H1 (cell line): ENCODE measurements around the gene TMPRSS4. TPM values are rescaled to one million over a fixed set of nuclear protein-coding genes. Genes with fewer than 3 reads are reported as not detected.

Experiments used
- ASH2L ChIP-seq: fragments of 200-600, 300-600 bp; sonication (generic); IDR thresholded peaks from one replicate; pipeline ENCODE4 v1.7.1; 2017; ENCODE audit warnings: low read length
- BCL11A ChIP-seq, 2 experiments: IDR thresholded peaks; one replicate each; pipeline ENCODE4 v1.6.1; 2011; ENCODE audit warnings: low read depth in 2 of 2, low read length in 2 of 2, mild to moderate bottlenecking in 2 of 2
- CBX5 ChIP-seq: fragments of 300-800, 300-1000 bp; sonication (generic); IDR thresholded peaks from 2 replicates; pipeline ENCODE4 v1.7.1; 2016; ENCODE audit warnings: antibody characterized with exemption, low read length, low read depth
- KDM4A ChIP-seq: IDR thresholded peaks from one replicate; pipeline ENCODE4 v1.7.1; 2012; ENCODE audit warnings: low read depth, mild to moderate bottlenecking, moderate library complexity, low read length, inconsistent platforms; ENCODE audit not compliant: severe bottlenecking
- POLR2A ChIP-seq, 2 experiments: IDR thresholded peaks; 1 replicate in 1 of 2; 2 replicates in 1 of 2; pipeline ENCODE4 v1.6.1; 2011; ENCODE audit warnings: low read depth in 2 of 2, low read length in 2 of 2, mild to moderate bottlenecking in 2 of 2; ENCODE audit errors: control extremely low read depth in 1 of 2
- RFX5 ChIP-seq: IDR thresholded peaks from 2 replicates; pipeline ENCODE4 v1.6.1; 2011; ENCODE audit warnings: low read depth, low read length, improper control_type of control experiment, borderline replicate concordance
- SIN3A ChIP-seq, 2 experiments: IDR thresholded peaks in 1 of 2; conservative IDR thresholded peaks in 1 of 2; 2 replicates each; pipeline ENCODE4 v1.6.1; 2011 to 2012; ENCODE audit warnings: low read length in 2 of 2, improper control_type of control experiment in 1 of 2, low read depth in 1 of 2, mild to moderate bottlenecking in 1 of 2
- SIX5 ChIP-seq: IDR thresholded peaks from 2 replicates; pipeline ENCODE4 v1.6.1; 2011; ENCODE audit warnings: mild to moderate bottlenecking, low read depth, low read length
- ZNF274 ChIP-seq: IDR thresholded peaks from 2 replicates; pipeline ENCODE4 v1.7.0; 2012; ENCODE audit warnings: low read length, borderline replicate concordance; ENCODE audit errors: extremely low read depth
- polyA plus RNA-seq, 7 experiments: library from polyadenylated mRNA; depleted of rRNA in 3 of 7; stranded (reverse) in 5 of 7; unstranded in 2 of 7; fragments of >200 nt in 5 of 7; fragments of 200-250 nt in 2 of 7; gene quantifications; 1 replicate in 5 of 7; 2 replicates in 1 of 7; 4 replicates in 1 of 7; pipeline versions ENCODE4 v1.2.1 to v1.2.3, GENCODE V29; 2011 to 2013; ENCODE audit warnings: missing spikeins in 2 of 7, mixed read lengths in 2 of 7
- total RNA-seq: library from RNA; stranded (reverse); fragmentation: NEBNext Ultra II Directional; extraction: Animal tissue kit (Norgen Biotek cat#: 25700); gene quantifications from 2 replicates; pipeline ENCODE4 v1.2.1, GENCODE V29; 2021
- TF ChIP-seq, protein P1 (sequence below): IDR thresholded peaks from 2 replicates; pipeline ENCODE4 v1.6.1; 2012; ENCODE audit warnings: low read length, inconsistent platforms

TMPRSS4 gene
- total and polyA plus RNA-seq, 2 of the 8 experiments (the other 6 are each of a cell fraction or from before 2014, with no cell fraction given), result 0.11 to 0.58 TPM

DNA sequence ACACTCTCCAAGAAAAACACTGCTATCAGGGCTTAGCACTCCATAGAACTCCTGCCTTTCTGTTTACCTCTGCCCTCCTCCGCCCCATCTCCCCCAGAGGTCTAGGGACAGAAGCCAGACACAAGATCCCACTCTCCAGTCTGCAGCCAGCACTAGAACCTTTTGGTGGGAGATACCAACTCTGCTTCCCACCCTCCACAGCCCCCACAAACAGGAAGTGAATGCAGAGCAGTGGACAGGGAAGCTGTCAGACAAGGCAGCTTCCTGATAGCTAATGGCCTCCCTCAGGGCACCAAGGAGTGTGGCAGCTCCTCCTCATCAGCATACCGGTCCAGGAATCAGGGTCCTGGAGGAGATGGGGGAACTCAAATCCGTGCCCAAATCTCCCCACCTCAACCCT lies 70.6 kb downstream of the TMPRSS4 start (continued):
- TF ChIP-seq, protein P1, sequence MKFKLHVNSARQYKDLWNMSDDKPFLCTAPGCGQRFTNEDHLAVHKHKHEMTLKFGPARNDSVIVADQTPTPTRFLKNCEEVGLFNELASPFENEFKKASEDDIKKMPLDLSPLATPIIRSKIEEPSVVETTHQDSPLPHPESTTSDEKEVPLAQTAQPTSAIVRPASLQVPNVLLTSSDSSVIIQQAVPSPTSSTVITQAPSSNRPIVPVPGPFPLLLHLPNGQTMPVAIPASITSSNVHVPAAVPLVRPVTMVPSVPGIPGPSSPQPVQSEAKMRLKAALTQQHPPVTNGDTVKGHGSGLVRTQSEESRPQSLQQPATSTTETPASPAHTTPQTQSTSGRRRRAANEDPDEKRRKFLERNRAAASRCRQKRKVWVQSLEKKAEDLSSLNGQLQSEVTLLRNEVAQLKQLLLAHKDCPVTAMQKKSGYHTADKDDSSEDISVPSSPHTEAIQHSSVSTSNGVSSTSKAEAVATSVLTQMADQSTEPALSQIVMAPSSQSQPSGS, result no peak
- no peak for TF ChIP-seq BCL11A (IDR thresholded peaks at IDR 0.05; ENCODE audit: low read depth in 2 of 2, low read length in 2 of 2)
- no peak for TF ChIP-seq POLR2A (IDR thresholded peaks at IDR 0.05; ENCODE audit: control extremely low read depth in 1 of 2, low read depth in 2 of 2, low read length in 2 of 2)
- no peak for TF ChIP-seq ZNF274
- no peak for TF ChIP-seq SIN3A (conservative IDR thresholded peaks at IDR 0.05 in 1 of 2, IDR thresholded peaks at IDR 0.05 in 1 of 2; ENCODE audit: low read depth in 1 of 2, low read length in 2 of 2)
- no peak for TF ChIP-seq CBX5
- TF ChIP-seq RFX5, result no peak
- TF ChIP-seq ASH2L, result no peak
- TF ChIP-seq KDM4A, result no peak
- no peak for TF ChIP-seq SIX5
